CD4-positive, alpha-beta T cell treated with Interferon gamma for 1 hour (primary cell): ENCODE data around the gene VPS13D.

ENCODE experiments used
- DNase-seq: peaks from one replicate; pipeline ENCODE4 v3.0.0-alpha.2; 2020

The VPS13D gene

GRCh38 chr1:12231276-12231595, 1.4 kb downstream of the VPS13D start:
- no peak for DNase-seq

GRCh38 chr1:12232221-12232620, 2.4 kb downstream of the VPS13D start:
- no peak for DNase-seq

GRCh38 chr1:12244078-12244477, 14.2 kb downstream of the VPS13D start:
- no peak for DNase-seq

- no peak for DNase-seq
These were observed 14.8 kb downstream of the VPS13D start for GRCh38 chr1:12244585-12244984.

GRCh38 chr1:12245116-12245515, 15.3 kb downstream of the VPS13D start:
- DNase-seq, result no peak

- no peak for DNase-seq
These were observed 15.9 kb downstream of the VPS13D start for GRCh38 chr1:12245733-12246132.

- no peak for DNase-seq
These were observed 16.8 kb downstream of the VPS13D start for GRCh38 chr1:12246584-12246983.

GRCh38 chr1:12249181-12249580, 19.4 kb downstream of the VPS13D start:
- DNase-seq, result no peak

GRCh38 chr1:12249748-12250147, 19.9 kb downstream of the VPS13D start:
- DNase-seq, result no peak

- no peak for DNase-seq
These were observed 21.6 kb downstream of the VPS13D start for GRCh38 chr1:12251442-12251841.

GRCh38 chr1:12255913-12256312, 26.1 kb downstream of the VPS13D start:
- no peak for DNase-seq

- DNase-seq, result no peak
These were observed 28.4 kb downstream of the VPS13D start for GRCh38 chr1:12258272-12258671.

- DNase-seq, result no peak
These were observed 39.5 kb downstream of the VPS13D start for GRCh38 chr1:12269351-12269750.

- DNase-seq, result no peak
These were observed 41.2 kb downstream of the VPS13D start for GRCh38 chr1:12271033-12271432.

GRCh38 chr1:12272770-12273169, 42.9 kb downstream of the VPS13D start:
- no peak for DNase-seq

GRCh38 chr1:12275370-12275769, 45.5 kb downstream of the VPS13D start:
- DNase-seq, result peak; percentile 4

- DNase-seq, result no peak
These were observed 46.4 kb downstream of the VPS13D start for GRCh38 chr1:12276225-12276624.

GRCh38 chr1:12279003-12279402, 49.2 kb downstream of the VPS13D start:
- no peak for DNase-seq

GRCh38 chr1:12279728-12280464, 50.1 kb downstream of the VPS13D start:
- DNase-seq, result no peak

GRCh38 chr1:12282142-12282541, 52.3 kb downstream of the VPS13D start:
- DNase-seq, result no peak

GRCh38 chr1:12284486-12284885, 54.7 kb downstream of the VPS13D start:
- no peak for DNase-seq

- DNase-seq, result no peak
These were observed 55.8 kb downstream of the VPS13D start for GRCh38 chr1:12285496-12286143.

- no peak for DNase-seq
These were observed 58.0 kb downstream of the VPS13D start for GRCh38 chr1:12287869-12288268.

- no peak for DNase-seq
These were observed 61.0 kb downstream of the VPS13D start for GRCh38 chr1:12290828-12291227.

- no peak for DNase-seq
These were observed 63.6 kb downstream of the VPS13D start for GRCh38 chr1:12293416-12293815.
